Mesendoderm (in vitro differentiated cells): ENCODE measurements around the gene ITPR3.

ENCODE experiments used
- DNase-seq: peaks from one replicate; pipeline ENCODE4 v3.0.0; 2013
- H2AK5ac ChIP-seq: 2 replicates; pipeline ENCODE4 v1.6.1; 2013; ENCODE audit warnings: low read length, inconsistent platforms
- H2BK120ac ChIP-seq: 2 replicates; pipeline ENCODE4 v1.6.1; 2013; ENCODE audit warnings: low read depth, mild to moderate bottlenecking, low read length, moderate library complexity, mixed read lengths
- H2BK15ac ChIP-seq: replicated peaks from 2 replicates; pipeline ENCODE4 v1.6.1; 2013; ENCODE audit warnings: low read depth, mild to moderate bottlenecking, moderate library complexity
- H2BK5ac ChIP-seq: 2 replicates; pipeline ENCODE4 v1.6.1; 2013; ENCODE audit warnings: low read length, inconsistent platforms
- H3K18ac ChIP-seq: 2 replicates; pipeline ENCODE4 v1.6.1; 2013; ENCODE audit warnings: mild to moderate bottlenecking, low read length, mixed read lengths
- H3K23ac ChIP-seq: one replicate; pipeline ENCODE4 v1.6.1; 2013; ENCODE audit warnings: low read length
- H3K27ac ChIP-seq: 2 replicates; pipeline ENCODE4 v1.5.1; 2013; ENCODE audit warnings: low read depth, mild to moderate bottlenecking, inconsistent platforms, low read length, moderate library complexity
- H3K27me3 ChIP-seq: 2 replicates; pipeline ENCODE4 v1.6.1; 2013; ENCODE audit warnings: low read length, control low read depth, mild to moderate bottlenecking, inconsistent platforms; ENCODE audit not compliant: insufficient read depth, poor library complexity
- H3K36me3 ChIP-seq: 2 replicates; pipeline ENCODE4 v1.6.1; 2013; ENCODE audit warnings: low read length, inconsistent platforms; ENCODE audit not compliant: control insufficient read depth, insufficient read depth
- H3K4ac ChIP-seq: one replicate; pipeline ENCODE4 v1.6.1; 2013; ENCODE audit warnings: low read depth, mild to moderate bottlenecking, low read length, moderate library complexity
- H3K4me1 ChIP-seq: 2 replicates; pipeline ENCODE4 v1.6.1; 2013; ENCODE audit warnings: low read depth, low read length, inconsistent platforms; ENCODE audit not compliant: control insufficient read depth
- H3K4me2 ChIP-seq: 2 replicates; pipeline ENCODE4 v1.6.1; 2013; ENCODE audit warnings: low read length
- H3K4me3 ChIP-seq: 2 replicates; pipeline ENCODE4 v1.5.1; 2013; ENCODE audit warnings: mild to moderate bottlenecking, low read length
- H3K56ac ChIP-seq: one replicate; pipeline ENCODE4 v1.6.1; 2013; ENCODE audit warnings: low read length
- H3K79me1 ChIP-seq: 2 replicates; pipeline ENCODE4 v1.6.1; 2013; ENCODE audit warnings: low read length, inconsistent platforms
- H3K79me2 ChIP-seq: 2 replicates; pipeline ENCODE4 v1.6.1; 2013; ENCODE audit warnings: mild to moderate bottlenecking, low read length; ENCODE audit not compliant: control insufficient read depth, insufficient read depth
- H3K9ac ChIP-seq: 2 replicates; pipeline ENCODE4 v1.6.1; 2013; ENCODE audit warnings: low read length, inconsistent platforms
- H4K5ac ChIP-seq: one replicate; pipeline ENCODE4 v1.6.1; 2013; ENCODE audit warnings: low read length
- H4K8ac ChIP-seq: one replicate; pipeline ENCODE4 v1.6.1; 2013; ENCODE audit warnings: low read depth, mild to moderate bottlenecking, control low read depth, low read length, moderate library complexity
- WGBS: extraction: QIAGEN DNeasy Blood & Tissue Kit; methylation state at CpG from one replicate; pipeline ENCODE4 v1.1.7; 2013; ENCODE audit warnings: low lambda C conversion rate, missing lambda C conversion rate; ENCODE audit not compliant: insufficient coverage; ENCODE audit errors: extremely low coverage; 5-methylcytosine and 5-hydroxymethylcytosine counted together

ITPR3 gene

DNA sequence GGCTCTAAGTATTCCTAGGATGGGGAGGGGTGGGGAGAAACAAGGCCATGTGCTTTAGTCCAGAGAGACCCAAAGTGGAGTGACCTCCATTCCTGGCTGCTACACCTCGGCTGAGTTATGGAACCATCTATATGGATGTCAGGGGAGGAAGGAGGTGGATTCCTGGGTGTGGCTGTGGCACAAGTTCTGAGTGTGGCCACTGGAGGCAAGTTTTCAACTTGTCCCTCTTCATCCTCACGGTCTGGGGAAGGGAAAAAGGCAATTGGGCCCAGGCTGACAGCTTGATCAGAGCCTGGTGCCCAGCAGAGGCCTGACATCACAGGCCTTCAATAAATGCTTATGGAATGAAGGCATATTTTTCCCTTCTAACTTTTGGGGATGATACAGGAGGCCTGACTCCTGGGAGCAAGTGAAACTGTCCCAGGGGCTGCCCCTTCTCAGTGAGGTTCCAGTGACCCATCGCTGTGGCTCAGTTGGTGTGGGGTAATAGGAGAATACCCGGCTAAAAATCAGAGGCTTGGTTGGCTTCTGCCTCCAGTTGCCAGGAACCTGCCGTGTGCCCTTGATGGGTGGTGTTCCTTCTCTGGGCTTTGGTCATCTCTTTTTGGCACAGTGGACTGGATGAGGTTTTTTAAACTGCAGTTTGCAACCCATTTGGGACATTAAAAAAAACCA is 1.8 kb upstream of the ITPR3 start:
- no peak overlapping the region for H4K8ac ChIP-seq
- no peaks in the 10 kb centered on the region for H3K36me3 ChIP-seq
- no peak overlapping the region for H3K18ac ChIP-seq
- H3K27me3 ChIP-seq: no peaks in the 10 kb centered on the region
- H3K9ac ChIP-seq: no peak overlapping the region
- no peak overlapping the region for H3K23ac ChIP-seq
- H2BK120ac ChIP-seq: no peak overlapping the region
- DNase-seq: no peak
- H3K4ac ChIP-seq: no peak overlapping the region
- H3K4me2 ChIP-seq: no peak overlapping the region
- H3K4me1 ChIP-seq: peaks cover 2% of the 10 kb centered on the region
- H3K56ac ChIP-seq: peak overlapping the region; percentile 59
- peaks cover 4% of the 10 kb centered on the region for H3K79me1 ChIP-seq
- H2BK15ac ChIP-seq: no peak overlapping the region
- H4K5ac ChIP-seq: no peak overlapping the region
- H3K4me3 ChIP-seq: no peak overlapping the region
- no peaks in the 10 kb centered on the region for H3K79me2 ChIP-seq
- H3K27ac ChIP-seq: no peak overlapping the region
- WGBS: no CpG with 5 or more reads among the region's 5 CpGs
- no peak overlapping the region for H2AK5ac ChIP-seq
- no peak overlapping the region for H2BK5ac ChIP-seq

DNA sequence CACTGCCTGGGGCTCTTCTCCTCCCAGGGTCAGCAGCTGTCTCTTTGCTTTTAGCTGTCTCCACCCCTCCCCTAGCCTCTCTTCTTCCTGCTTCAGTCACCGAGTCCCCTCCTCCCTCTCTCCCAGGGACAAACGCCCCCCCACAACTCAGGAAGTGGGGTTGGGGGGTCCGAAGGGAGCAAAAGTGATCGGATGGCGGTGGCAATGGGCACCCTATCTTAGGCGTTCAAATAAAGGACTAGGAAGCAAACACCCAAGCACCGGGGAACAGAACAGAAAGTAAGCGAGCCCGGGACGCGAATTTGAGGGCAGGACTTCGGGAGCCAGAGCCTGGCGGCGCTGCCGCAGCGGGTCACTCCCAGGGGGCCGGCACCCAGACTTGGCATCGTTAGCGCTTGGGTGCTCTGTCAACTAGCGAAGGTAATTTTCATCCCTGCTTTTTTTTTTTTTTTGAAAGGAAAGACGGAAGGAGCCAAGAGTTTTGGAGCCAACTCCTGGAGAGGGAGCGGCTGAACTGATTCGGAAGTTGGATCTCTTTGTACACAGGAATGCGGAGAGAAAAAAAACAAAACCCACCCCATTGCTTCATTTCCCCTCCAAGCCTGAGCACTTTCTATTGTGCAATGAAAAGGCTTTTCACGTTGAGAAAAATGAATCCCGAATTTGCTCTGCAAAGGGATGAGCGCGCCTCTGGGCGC is 815 bp upstream of the ITPR3 start:
- Histone ChIP-seq H3K4me1 (peaks cover 2% of the 10 kb centered on the region), H2AK5ac (no peak overlapping the region), H2BK5ac (no peak overlapping the region), H3K4ac (no peak overlapping the region), H3K27ac (no peak overlapping the region), H3K9ac (peak overlapping the region; percentile 81), H4K8ac (no peak overlapping the region), H3K23ac (no peak overlapping the region), H2BK120ac (no peak overlapping the region), H3K56ac (peak overlapping the region; percentile 90), H3K4me2 (peak overlapping the region; percentile 98), H2BK15ac (no peak overlapping the region), H4K5ac (no peak overlapping the region), H3K36me3 (no peaks in the 10 kb centered on the region), H3K4me3 (peak overlapping the region; percentile 46), H3K27me3 (no peaks in the 10 kb centered on the region), H3K79me2 (no peaks in the 10 kb centered on the region), H3K18ac (peak overlapping the region; percentile 94), H3K79me1 (peaks cover 4% of the 10 kb centered on the region)
- WGBS: no CpG with 5 or more reads among the region's 29 CpGs
- DNase-seq: peak; percentile 50

DNA sequence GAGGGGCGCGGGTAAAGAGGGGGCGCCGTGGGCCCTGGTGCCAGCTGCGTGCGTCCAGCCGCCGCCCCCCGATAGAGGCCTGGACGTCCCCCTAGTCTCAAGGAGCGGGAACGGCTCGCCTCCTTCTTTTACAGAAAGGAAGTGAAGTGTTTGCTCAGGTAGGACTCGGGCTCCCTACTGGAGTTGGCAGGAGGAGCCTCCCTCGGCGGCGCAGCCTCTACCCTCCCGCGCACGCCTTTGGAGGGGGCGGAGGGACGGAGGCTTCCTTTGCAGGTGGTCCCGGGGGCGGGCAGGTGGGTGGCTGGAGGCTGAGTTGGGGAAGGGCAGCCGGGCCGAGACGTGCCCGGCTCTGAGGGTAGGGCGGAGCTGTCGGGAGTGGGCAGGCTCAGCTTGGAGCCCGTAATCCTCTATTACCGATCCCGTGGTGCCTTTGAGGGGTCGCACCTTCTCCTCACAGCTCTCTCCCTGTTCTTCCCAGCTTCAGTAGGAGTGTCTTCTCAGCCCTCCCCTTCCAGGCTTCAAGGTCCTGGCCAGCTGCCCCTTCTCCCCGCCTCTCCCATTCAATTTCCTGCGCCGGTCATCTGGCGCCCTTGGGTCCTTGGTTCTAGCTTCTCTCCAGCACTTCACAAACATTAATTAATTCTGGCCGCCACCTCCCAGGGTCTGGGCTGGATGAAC is 728 bp downstream of the ITPR3 start:
- Histone ChIP-seq H3K4me3 (peak overlapping the region; percentile 78), H3K27me3 (no peaks in the 10 kb centered on the region), H3K79me1 (peaks cover 5% of the 10 kb centered on the region), H3K4me2 (peak overlapping the region; percentile 86), H2BK5ac (no peak overlapping the region), H2BK120ac (no peak overlapping the region), H2AK5ac (no peak overlapping the region), H3K4ac (peak overlapping the region; percentile 75), H3K36me3 (no peaks in the 10 kb centered on the region), H3K18ac (peak overlapping the region; percentile 82), H2BK15ac (no peak overlapping the region), H3K56ac (peak overlapping the region; percentile 92), H3K9ac (peak overlapping the region; percentile 93), H4K5ac (no peak overlapping the region), H3K4me1 (peaks cover 2% of the 10 kb centered on the region), H3K27ac (peak overlapping the region; percentile 52), H4K8ac (no peak overlapping the region), H3K23ac (no peak overlapping the region), H3K79me2 (no peaks in the 10 kb centered on the region)
- WGBS: no CpG with 5 or more reads among the region's 39 CpGs
- DNase-seq: peak; percentile 73

DNA sequence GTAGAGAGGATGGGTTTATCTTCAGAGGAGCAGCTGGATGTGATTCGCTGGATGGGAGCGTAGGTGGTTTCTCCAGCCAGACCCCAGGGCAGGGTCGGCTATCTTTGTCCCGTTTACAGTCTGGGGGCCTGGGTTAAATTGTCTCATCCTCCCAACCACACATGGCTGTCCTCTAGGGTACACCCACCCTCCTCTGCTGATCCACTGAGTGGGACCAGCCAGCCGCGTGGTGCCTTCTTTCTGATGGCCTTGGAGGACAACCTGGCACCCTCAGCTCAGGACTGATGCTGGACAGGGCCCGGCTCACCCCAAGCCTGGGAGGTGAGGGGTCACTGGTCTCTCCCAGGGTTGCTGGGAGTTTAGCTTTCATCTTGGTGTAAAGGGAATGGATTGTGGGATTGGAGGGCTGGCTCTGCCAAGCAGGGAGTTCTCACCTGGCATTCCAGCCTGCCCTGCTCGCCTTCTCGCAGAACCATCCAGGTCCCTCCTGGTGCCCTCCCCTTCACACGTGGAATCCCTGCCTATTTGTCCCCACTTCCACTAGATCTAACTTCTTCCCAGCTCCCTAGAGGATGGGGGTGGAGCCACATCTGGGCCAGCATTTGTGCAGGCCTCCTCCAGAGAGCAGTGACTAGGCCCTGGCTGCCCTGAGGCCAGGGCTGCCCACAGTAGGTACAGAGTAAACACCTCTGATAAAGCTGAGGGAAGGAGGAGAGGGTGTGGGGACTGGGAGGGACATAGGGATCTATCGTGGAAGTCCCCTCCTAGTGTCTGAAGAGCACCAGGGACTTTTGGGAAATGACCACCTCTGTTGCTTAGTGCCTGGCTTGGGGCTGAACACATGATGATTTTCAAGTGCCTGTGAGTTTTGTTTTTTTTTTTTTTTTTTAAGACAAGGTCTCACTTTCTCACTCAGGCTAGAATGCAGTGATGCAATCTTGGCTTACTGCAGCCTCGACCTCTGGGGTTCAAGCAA is 1.6 kb downstream of the ITPR3 start:
- H3K4me3 ChIP-seq: peak overlapping the region; percentile 78

DNA sequence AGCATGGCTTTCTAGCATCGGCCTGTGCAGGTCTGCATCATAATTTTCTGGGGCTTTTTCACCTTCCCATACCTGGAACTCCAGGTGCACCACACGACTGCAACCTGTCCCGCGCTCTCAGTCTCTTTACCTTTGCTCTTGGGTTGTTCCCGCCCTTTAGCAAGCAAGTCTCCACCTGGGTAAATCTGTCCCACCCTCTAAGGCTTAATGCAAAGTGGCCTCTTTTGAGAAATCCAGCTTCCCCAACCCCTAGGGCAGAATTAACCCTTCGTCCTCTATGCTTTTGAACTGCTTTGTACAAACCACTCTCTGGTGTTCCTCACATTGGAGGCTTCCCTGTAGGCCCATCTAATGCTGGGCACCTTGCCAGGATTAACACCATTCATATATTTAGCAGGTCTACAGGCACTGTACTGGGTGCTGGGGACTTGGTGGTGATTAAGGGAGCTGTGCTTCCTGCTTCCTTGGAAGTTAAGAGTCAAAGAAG is 2.8 kb downstream of the ITPR3 start:
- Histone ChIP-seq H2BK120ac (no peak overlapping the region), H3K4me2 (no peak overlapping the region), H3K79me2 (no peaks in the 10 kb centered on the region), H3K56ac (no peak overlapping the region), H3K4ac (no peak overlapping the region), H3K27ac (no peak overlapping the region), H3K27me3 (no peaks in the 10 kb centered on the region), H3K18ac (no peak overlapping the region), H2AK5ac (no peak overlapping the region), H3K4me3 (no peak overlapping the region), H3K36me3 (no peaks in the 10 kb centered on the region), H3K79me1 (peaks cover 5% of the 10 kb centered on the region), H3K9ac (no peak overlapping the region), H2BK5ac (no peak overlapping the region), H4K8ac (no peak overlapping the region), H2BK15ac (no peak overlapping the region), H3K4me1 (peaks cover 2% of the 10 kb centered on the region), H3K23ac (no peak overlapping the region), H4K5ac (no peak overlapping the region)
- whole genome bisulfite sequencing: no CpG with 5 or more reads among the region's 6 CpGs
- DNase-seq: no peak

More for the DNA sequence above, 1.6 kb downstream of the ITPR3 start:
- no peaks in the 10 kb centered on the region for H3K79me2 ChIP-seq
- no peak overlapping the region for H2BK120ac ChIP-seq
- H3K18ac ChIP-seq: no peak overlapping the region
- H3K79me1 ChIP-seq: peaks cover 5% of the 10 kb centered on the region
- H3K4ac ChIP-seq: no peak overlapping the region
- no CpG with 5 or more reads among the region's 12 CpGs for WGBS
- H2BK5ac ChIP-seq: no peak overlapping the region
- H2AK5ac ChIP-seq: no peak overlapping the region
- peak overlapping the region; percentile 86 for H3K4me2 ChIP-seq
- H4K8ac ChIP-seq: no peak overlapping the region
- no peak overlapping the region for H3K27ac ChIP-seq
- no peak overlapping the region for H2BK15ac ChIP-seq
- H3K9ac ChIP-seq: peak overlapping the region; percentile 93
- H3K27me3 ChIP-seq: no peaks in the 10 kb centered on the region
- H3K56ac ChIP-seq: peak overlapping the region; percentile 92
- H4K5ac ChIP-seq: no peak overlapping the region
- no peaks in the 10 kb centered on the region for H3K36me3 ChIP-seq
- DNase-seq: peak; percentile 58
- H3K23ac ChIP-seq: no peak overlapping the region
- peaks cover 2% of the 10 kb centered on the region for H3K4me1 ChIP-seq
